SJSA1 (cell line): ENCODE measurements around the gene EHMT1. TPM values are rescaled to one million over a fixed set of nuclear protein-coding genes. Genes with fewer than 3 reads are reported as not detected.
A peak's percentile ranks its signal among the peaks of the same experiment; 100 is the strongest.

Experiments used
- DNase-seq, 2 experiments: peaks; one replicate each; pipeline ENCODE4 v3.0.0-alpha.2; 2015 to 2020; ENCODE audit warnings: low spot score in 2 of 2, low read depth in 1 of 2
- H3K27ac ChIP-seq: fragments of 250-450 bp; sonication (Bioruptor Pico); 2 replicates; pipeline ENCODE4 v1.5.1; 2020; ENCODE audit warnings: mild to moderate bottlenecking, moderate library complexity
- H3K27me3 ChIP-seq: fragments of 250-450 bp; sonication (Bioruptor Pico); replicated peaks from 2 replicates; pipeline ENCODE4 v1.5.1; 2020; ENCODE audit warnings: mild to moderate bottlenecking, moderate library complexity
- H3K36me3 ChIP-seq: fragments of 250-450 bp; sonication (Bioruptor Pico); 2 replicates; pipeline ENCODE4 v1.5.1; 2020; ENCODE audit warnings: mild to moderate bottlenecking
- H3K4me1 ChIP-seq: fragments of 250-450 bp; sonication (Bioruptor Pico); replicated peaks from 2 replicates; pipeline ENCODE4 v1.6.1; 2021; ENCODE audit warnings: mild to moderate bottlenecking
- H3K4me3 ChIP-seq: fragments of 250-450 bp; sonication (Bioruptor Pico); 2 replicates; pipeline ENCODE4 v1.5.1; 2020; ENCODE audit warnings: mild to moderate bottlenecking
- H3K9me3 ChIP-seq: fragments of 250-450 bp; sonication (Bioruptor Pico); replicated peaks from 2 replicates; pipeline ENCODE4 v1.5.1; 2020; ENCODE audit warnings: mild to moderate bottlenecking
- total RNA-seq: library from RNA; depleted of rRNA; stranded (reverse); fragments of >200 nt; shearing (Covaris generic); gene quantifications from 2 replicates; pipeline ENCODE4 v1.2.3, GENCODE V29; 2014

EHMT1 gene
- total RNA-seq, 1 experiment from 2014 or later, result 32.0 TPM

GRCh38 chr9:137657606-137658005, 38.8 kb downstream of the EHMT1 start:
- no peak for DNase-seq
- Histone ChIP-seq H3K36me3 (no peaks in the 10 kb centered on the region), H3K9me3 (no peaks in the 10 kb centered on the region), H3K27me3 (no peaks in the 10 kb centered on the region), H3K4me3 (no peak overlapping the region), H3K4me1 (no peaks in the 10 kb centered on the region), H3K27ac (no peak overlapping the region)

GRCh38 chr9:137658781-137659180, 40.0 kb downstream of the EHMT1 start:
- Histone ChIP-seq H3K4me1 (no peaks in the 10 kb centered on the region), H3K36me3 (no peaks in the 10 kb centered on the region)

GRCh38 chr9:137660144-137660543, 41.3 kb downstream of the EHMT1 start:
- H3K9me3 ChIP-seq, result no peaks in the 10 kb centered on the region
- H3K27me3 ChIP-seq, result no peaks in the 10 kb centered on the region
- no peak overlapping the region for H3K4me3 ChIP-seq
- no peaks in the 10 kb centered on the region for H3K36me3 ChIP-seq
- H3K27ac ChIP-seq, result no peak overlapping the region
- no peak for DNase-seq
- H3K4me1 ChIP-seq, result peaks cover 13% of the 10 kb centered on the region

More at GRCh38 chr9:137658781-137659180, 40.0 kb downstream of the EHMT1 start:
- H3K27ac ChIP-seq, result no peak overlapping the region
- no peak overlapping the region for H3K4me3 ChIP-seq
- H3K27me3 ChIP-seq, result no peaks in the 10 kb centered on the region
- no peaks in the 10 kb centered on the region for H3K9me3 ChIP-seq
- no peak for DNase-seq

- H3K27ac ChIP-seq, result no peak overlapping the region
- 0 out of 2 replicates have a peak, but pooled peaks cover 2% of the 10 kb centered on the region for H3K36me3 ChIP-seq
- no peaks in the 10 kb centered on the region for H3K27me3 ChIP-seq
- H3K4me3 ChIP-seq, result no peak overlapping the region
- no peaks in the 10 kb centered on the region for H3K9me3 ChIP-seq
- DNase-seq, result no peak
- peaks cover 14% of the 10 kb centered on the region for H3K4me1 ChIP-seq
Measured at GRCh38 chr9:137663584-137663983, 44.8 kb downstream of the EHMT1 start.

- DNase-seq, result peak; percentile 57 to 77
- Histone ChIP-seq H3K27me3 (no peaks in the 10 kb centered on the region), H3K4me1 (peaks cover 14% of the 10 kb centered on the region), H3K27ac (no peak overlapping the region), H3K36me3 (0 out of 2 replicates have a peak, but pooled peaks cover 2% of the 10 kb centered on the region), H3K9me3 (no peaks in the 10 kb centered on the region), H3K4me3 (no peak overlapping the region)
Measured at GRCh38 chr9:137664676-137665075, 45.9 kb downstream of the EHMT1 start.

- no peaks in the 10 kb centered on the region for H3K9me3 ChIP-seq
- H3K4me1 ChIP-seq, result peaks cover 14% of the 10 kb centered on the region
- H3K36me3 ChIP-seq, result 0 out of 2 replicates have a peak, but pooled peaks cover 2% of the 10 kb centered on the region
- H3K27me3 ChIP-seq, result no peaks in the 10 kb centered on the region
- no peak for DNase-seq
- no peak overlapping the region for H3K27ac ChIP-seq
- no peak overlapping the region for H3K4me3 ChIP-seq
Measured at GRCh38 chr9:137665226-137665625, 46.4 kb downstream of the EHMT1 start.

- Histone ChIP-seq H3K27ac (no peak overlapping the region), H3K4me1 (peaks cover 14% of the 10 kb centered on the region), H3K4me3 (no peak overlapping the region), H3K9me3 (no peaks in the 10 kb centered on the region), H3K27me3 (no peaks in the 10 kb centered on the region), H3K36me3 (0 out of 2 replicates have a peak, but pooled peaks cover 2% of the 10 kb centered on the region)
- no peak for DNase-seq
Measured at GRCh38 chr9:137665697-137666512, 47.1 kb downstream of the EHMT1 start.

GRCh38 chr9:137666513-137666822, 47.7 kb downstream of the EHMT1 start:
- DNase-seq, result no peak
- H3K36me3 ChIP-seq, result 0 out of 2 replicates have a peak, but pooled peaks cover 2% of the 10 kb centered on the region
- no peak overlapping the region for H3K27ac ChIP-seq
- no peak overlapping the region for H3K4me3 ChIP-seq
- H3K9me3 ChIP-seq, result no peaks in the 10 kb centered on the region
- no peaks in the 10 kb centered on the region for H3K27me3 ChIP-seq
- H3K4me1 ChIP-seq, result peaks cover 14% of the 10 kb centered on the region

- DNase-seq, result no peak
- H3K27ac ChIP-seq, result no peak overlapping the region
- H3K9me3 ChIP-seq, result no peaks in the 10 kb centered on the region
- 0 out of 2 replicates have a peak, but pooled peaks cover 2% of the 10 kb centered on the region for H3K36me3 ChIP-seq
- H3K27me3 ChIP-seq, result no peaks in the 10 kb centered on the region
- peaks cover 14% of the 10 kb centered on the region for H3K4me1 ChIP-seq
- H3K4me3 ChIP-seq, result no peak overlapping the region
Measured at GRCh38 chr9:137666955-137667670, 48.3 kb downstream of the EHMT1 start.

GRCh38 chr9:137668203-137668602, 49.4 kb downstream of the EHMT1 start:
- Histone ChIP-seq H3K36me3 (0 out of 2 replicates have a peak, but pooled peaks cover 2% of the 10 kb centered on the region), H3K4me3 (no peak overlapping the region), H3K27ac (no peak overlapping the region), H3K27me3 (no peaks in the 10 kb centered on the region), H3K4me1 (peaks cover 14% of the 10 kb centered on the region), H3K9me3 (no peaks in the 10 kb centered on the region)
- no peak for DNase-seq

GRCh38 chr9:137669261-137669672, 50.5 kb downstream of the EHMT1 start:
- Histone ChIP-seq H3K36me3 (0 out of 2 replicates have a peak, but pooled peaks cover 2% of the 10 kb centered on the region), H3K4me3 (no peak overlapping the region), H3K4me1 (peaks cover 9% of the 10 kb centered on the region), H3K9me3 (no peaks in the 10 kb centered on the region), H3K27ac (no peak overlapping the region), H3K27me3 (no peaks in the 10 kb centered on the region)
- DNase-seq, result no peak

GRCh38 chr9:137670391-137671195, 51.8 kb downstream of the EHMT1 start:
- Histone ChIP-seq H3K9me3 (no peaks in the 10 kb centered on the region), H3K36me3 (0 out of 2 replicates have a peak, but pooled peaks cover 2% of the 10 kb centered on the region), H3K27ac (no peak overlapping the region), H3K4me3 (no peak overlapping the region), H3K27me3 (no peaks in the 10 kb centered on the region), H3K4me1 (no peaks in the 10 kb centered on the region)
- no peak for DNase-seq

- no peaks in the 10 kb centered on the region for H3K4me1 ChIP-seq
Measured at GRCh38 chr9:137671196-137671538, 52.4 kb downstream of the EHMT1 start.

More at GRCh38 chr9:137671196-137671538, 52.4 kb downstream of the EHMT1 start:
- Histone ChIP-seq H3K27ac (no peak overlapping the region), H3K4me3 (no peak overlapping the region), H3K36me3 (0 out of 2 replicates have a peak, but pooled peaks cover 2% of the 10 kb centered on the region), H3K9me3 (no peaks in the 10 kb centered on the region), H3K27me3 (no peaks in the 10 kb centered on the region)
- DNase-seq, result no peak
